A549 (cell line): ENCODE measurements around the gene LTF. TPM values are rescaled to one million over a fixed set of nuclear protein-coding genes. Genes with fewer than 3 reads are reported as not detected.

Source experiments
- ATAC-seq, 2 experiments: fragments of 200-7000 bp in 1 of 2; fragments of >200 bp in 1 of 2; cut with Nextera tagmentation in 1 of 2; cut with Tn5 transposase in 1 of 2; 3 replicates each; pipeline versions ENCODE4 v1.8.0 to v1.9.1; 2018 to 2020; ENCODE audit warnings: mild to moderate bottlenecking in 1 of 2, moderate library complexity in 1 of 2
- CTCF ChIA-PET: fragments of 300-600 bp; sonication (Branson Sonifier 250); formaldehyde crosslinking; extraction: SDS; loops from one replicate; lab custom pipeline; 2021; ENCODE audit warnings: antibody characterized with exemption, inconsistent platforms; lab: Yijun Ruan, JAX
- POLR2A ChIA-PET: fragments of 350-600 bp; formaldehyde crosslinking; extraction: SDS; loops from one replicate; lab custom pipeline; 2021; ENCODE audit warnings: antibody characterized with exemption, inconsistent platforms; lab: Yijun Ruan, JAX
- DNase-seq, 2 experiments: peaks; one replicate each; pipeline versions ENCODE4 v3.0.0 to v3.0.0-alpha.2; 2011 to 2016; ENCODE audit warnings: low read depth in 1 of 2, low spot score in 1 of 2
- FAIRE-seq: peaks from 2 replicates; lab custom pipeline; 2011; peaks lifted over from hg19 to GRCh38; lab: Jason Lieb, UNC
- H3K27ac ChIP-seq, 2 experiments: fragments of >200 bp; sonication (Bioruptor Twin); formaldehyde crosslinking; 3 replicates each; pipeline ENCODE4 v1.5.1; 2016 to 2017
- H3K4me1 ChIP-seq: fragments of >200 bp; sonication (Bioruptor Twin); formaldehyde crosslinking; 3 replicates; pipeline ENCODE4 v1.6.1; 2016
- H3K4me2 ChIP-seq: fragments of >200 bp; sonication (Bioruptor Twin); formaldehyde crosslinking; 3 replicates; pipeline ENCODE4 v1.6.1; 2016
- H3K4me3 ChIP-seq: fragments of >200 bp; sonication (Bioruptor Twin); formaldehyde crosslinking; 3 replicates; pipeline ENCODE4 v1.5.1; 2016
- H3K9me3 ChIP-seq: fragments of >200 bp; sonication (Bioruptor Twin); formaldehyde crosslinking; 3 replicates; pipeline ENCODE4 v1.6.1; 2016
- CBX8 ChIP-seq: fragments of 200-600 bp; sonication (generic); IDR thresholded peaks from 2 replicates; pipeline ENCODE4 v1.6.1; 2016
- CEBPB ChIP-seq, 2 experiments: fragments of >200 bp in 1 of 2; sonication (Bioruptor Twin) in 1 of 2; formaldehyde crosslinking in 1 of 2; IDR thresholded peaks; 2 replicates each; pipeline ENCODE4 v1.6.1; 2012 to 2016
- EHF ChIP-seq: fragments of 250-450 bp; sonication (Bioruptor Pico); IDR thresholded peaks from 2 replicates; pipeline ENCODE4 v1.5.0; 2020; ENCODE audit warnings: mild to moderate bottlenecking
- FOXS1 ChIP-seq: fragments of 250-450 bp; sonication (Bioruptor Pico); IDR thresholded peaks from 2 replicates; pipeline ENCODE4 v1.5.0; 2020; ENCODE audit warnings: mild to moderate bottlenecking, moderate library complexity
- JUN ChIP-seq, 2 experiments: fragments of >200 bp; sonication (Bioruptor Twin); formaldehyde crosslinking; IDR thresholded peaks; 2 replicates in 1 of 2; 3 replicates in 1 of 2; pipeline ENCODE4 v1.6.1; 2016 to 2017
- NPAS2 ChIP-seq: fragments of 250-450 bp; sonication (Bioruptor Pico); IDR thresholded peaks from 2 replicates; pipeline ENCODE4 v1.8.0; 2022; ENCODE audit warnings: mild to moderate bottlenecking, moderate library complexity, borderline replicate concordance
- NR3C1 ChIP-seq: fragments of >200 bp; sonication (Bioruptor Twin); formaldehyde crosslinking; IDR thresholded peaks from 3 replicates; pipeline ENCODE4 v1.6.1; 2017
- WGBS: methylation state at CpG from one replicate; pipeline ENCODE4 v1.1.6; 2017; ENCODE audit errors: missing lambda C conversion rate; 5-methylcytosine and 5-hydroxymethylcytosine counted together
- polyA plus RNA-seq, 4 experiments: library from polyadenylated mRNA; depleted of rRNA in 3 of 4; stranded (reverse); fragments of >200 nt; fragmentation: RNase III in 1 of 4; extraction: RNeasy Plus Mini Kit Qiagen cat#74134 plus additional on column Dnase treatment in 1 of 4; gene quantifications; 2 replicates in 3 of 4; 3 replicates in 1 of 4; pipeline ENCODE4 v1.2.3, GENCODE V29; 2011 to 2017
- TF ChIP-seq, protein P1 (sequence below): IDR thresholded peaks from 2 replicates; pipeline ENCODE4 v1.6.1; 2012
- TF ChIP-seq, protein P2 (sequence below): IDR thresholded peaks from 2 replicates; pipeline ENCODE4 v1.6.1; 2012
- TF ChIP-seq, protein P3 (sequence below): fragments of 200-600 bp; sonication (generic); IDR thresholded peaks from 2 replicates; pipeline ENCODE4 v1.6.1; 2016; ENCODE audit warnings: antibody characterized with exemption, mild to moderate bottlenecking, moderate library complexity
- TF ChIP-seq, protein P4 (sequence below): fragments of 450-650 bp; IDR thresholded peaks from 2 replicates; pipeline ENCODE4 v1.6.1; 2014; ENCODE audit warnings: antibody characterized with exemption

LTF gene
- polyA plus RNA-seq, 2 of the 4 experiments (the other 2 are of a cell fraction) = not detected

DNA sequence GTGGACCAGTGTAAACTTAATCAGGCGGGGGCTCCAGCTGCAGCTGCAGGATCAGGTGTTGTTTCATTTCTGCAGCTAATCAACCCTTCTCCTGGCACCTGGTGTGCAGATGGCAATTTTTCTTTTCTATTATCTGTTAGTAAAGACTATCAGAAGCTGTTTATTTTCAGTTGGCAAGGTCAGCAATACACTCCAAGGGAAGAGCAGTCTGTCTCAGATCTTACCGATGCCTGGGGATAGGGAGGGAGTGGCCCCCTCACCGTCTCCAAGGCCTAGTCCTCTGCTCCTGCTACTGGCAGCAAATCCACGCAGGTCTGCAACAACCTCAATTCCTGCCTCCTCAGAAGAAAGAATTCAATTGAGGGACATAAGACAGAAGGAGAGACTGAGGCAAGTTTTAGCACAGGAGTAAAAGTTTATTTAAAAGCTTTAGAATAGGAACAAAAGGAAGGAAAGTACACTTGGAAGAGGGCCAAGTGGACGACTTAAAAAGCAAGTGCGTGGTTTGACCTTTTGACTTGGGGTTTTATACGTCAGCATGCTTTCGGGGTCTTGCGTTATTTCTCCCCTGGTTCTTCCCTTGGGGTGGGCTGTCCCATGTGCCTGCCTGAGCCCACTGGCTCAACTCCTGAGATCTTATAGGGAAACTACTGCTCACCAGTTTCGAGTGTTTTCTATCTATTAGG is 48.4 kb downstream of the LTF start (continued):
- TF ChIP-seq, protein P1, sequence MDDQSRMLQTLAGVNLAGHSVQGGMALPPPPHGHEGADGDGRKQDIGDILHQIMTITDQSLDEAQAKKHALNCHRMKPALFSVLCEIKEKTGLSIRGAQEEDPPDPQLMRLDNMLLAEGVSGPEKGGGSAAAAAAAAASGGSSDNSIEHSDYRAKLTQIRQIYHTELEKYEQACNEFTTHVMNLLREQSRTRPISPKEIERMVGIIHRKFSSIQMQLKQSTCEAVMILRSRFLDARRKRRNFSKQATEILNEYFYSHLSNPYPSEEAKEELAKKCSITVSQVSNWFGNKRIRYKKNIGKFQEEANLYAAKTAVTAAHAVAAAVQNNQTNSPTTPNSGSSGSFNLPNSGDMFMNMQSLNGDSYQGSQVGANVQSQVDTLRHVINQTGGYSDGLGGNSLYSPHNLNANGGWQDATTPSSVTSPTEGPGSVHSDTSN = no peak
- TF ChIP-seq, protein P2, sequence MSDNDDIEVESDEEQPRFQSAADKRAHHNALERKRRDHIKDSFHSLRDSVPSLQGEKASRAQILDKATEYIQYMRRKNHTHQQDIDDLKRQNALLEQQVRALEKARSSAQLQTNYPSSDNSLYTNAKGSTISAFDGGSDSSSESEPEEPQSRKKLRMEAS = no peak
- TF ChIP-seq CBX8 = no peak
- TF ChIP-seq, all 56 proteins: peak for 0

DNA sequence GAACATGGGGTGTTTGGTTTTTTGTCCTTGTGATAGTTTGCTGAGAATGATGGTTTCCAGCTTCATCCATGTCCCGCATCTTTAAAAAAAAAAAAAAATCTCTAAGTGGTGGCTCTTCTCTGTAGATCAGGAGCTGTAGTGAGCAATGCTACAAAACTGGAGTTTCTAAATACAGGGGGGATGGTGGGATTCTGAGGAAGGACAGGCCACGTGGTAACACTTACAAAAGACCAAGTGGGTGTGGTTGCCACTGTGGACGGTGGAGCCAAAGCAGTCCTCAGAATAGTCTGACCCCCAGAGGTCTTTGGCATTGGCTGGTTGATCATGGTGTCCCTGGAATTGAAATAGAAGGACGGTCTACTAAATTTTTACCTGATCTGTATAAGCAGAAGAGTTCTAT is 50.0 kb downstream of the LTF start:
- ChIA-PET CTCF (interaction anchor here (0.9 to 1.1 kb wide), 2 partner anchors 12 to 44 kb away, joined by 3 read pairs; no protein-coding TSS in a partner anchor), POLR2A (no interaction called here)
- DNase-seq = no peak
- Histone ChIP-seq H3K9me3 (no peaks in the 10 kb centered on the region), H3K4me2 (no peak overlapping the region), H3K4me3 (no peak overlapping the region), H3K27ac (no peak overlapping the region), H3K4me1 (no peaks in the 10 kb centered on the region)
- 59% methylated on average over 4 of the region's 4 CpGs for WGBS
- FAIRE-seq = no peak
- ATAC-seq = no peak
- TF ChIP-seq NR3C1 (no peak), FOXS1 (CRISPR knock-in tag) (no peak), JUN (IDR thresholded peaks at IDR 0.05) (no peak), EHF (no peak), CEBPB (IDR thresholded peaks at IDR 0.05) (no peak)
- TF ChIP-seq, protein P3, sequence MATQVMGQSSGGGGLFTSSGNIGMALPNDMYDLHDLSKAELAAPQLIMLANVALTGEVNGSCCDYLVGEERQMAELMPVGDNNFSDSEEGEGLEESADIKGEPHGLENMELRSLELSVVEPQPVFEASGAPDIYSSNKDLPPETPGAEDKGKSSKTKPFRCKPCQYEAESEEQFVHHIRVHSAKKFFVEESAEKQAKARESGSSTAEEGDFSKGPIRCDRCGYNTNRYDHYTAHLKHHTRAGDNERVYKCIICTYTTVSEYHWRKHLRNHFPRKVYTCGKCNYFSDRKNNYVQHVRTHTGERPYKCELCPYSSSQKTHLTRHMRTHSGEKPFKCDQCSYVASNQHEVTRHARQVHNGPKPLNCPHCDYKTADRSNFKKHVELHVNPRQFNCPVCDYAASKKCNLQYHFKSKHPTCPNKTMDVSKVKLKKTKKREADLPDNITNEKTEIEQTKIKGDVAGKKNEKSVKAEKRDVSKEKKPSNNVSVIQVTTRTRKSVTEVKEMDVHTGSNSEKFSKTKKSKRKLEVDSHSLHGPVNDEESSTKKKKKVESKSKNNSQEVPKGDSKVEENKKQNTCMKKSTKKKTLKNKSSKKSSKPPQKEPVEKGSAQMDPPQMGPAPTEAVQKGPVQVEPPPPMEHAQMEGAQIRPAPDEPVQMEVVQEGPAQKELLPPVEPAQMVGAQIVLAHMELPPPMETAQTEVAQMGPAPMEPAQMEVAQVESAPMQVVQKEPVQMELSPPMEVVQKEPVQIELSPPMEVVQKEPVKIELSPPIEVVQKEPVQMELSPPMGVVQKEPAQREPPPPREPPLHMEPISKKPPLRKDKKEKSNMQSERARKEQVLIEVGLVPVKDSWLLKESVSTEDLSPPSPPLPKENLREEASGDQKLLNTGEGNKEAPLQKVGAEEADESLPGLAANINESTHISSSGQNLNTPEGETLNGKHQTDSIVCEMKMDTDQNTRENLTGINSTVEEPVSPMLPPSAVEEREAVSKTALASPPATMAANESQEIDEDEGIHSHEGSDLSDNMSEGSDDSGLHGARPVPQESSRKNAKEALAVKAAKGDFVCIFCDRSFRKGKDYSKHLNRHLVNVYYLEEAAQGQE = no peak
- TF ChIP-seq, protein P1 = no peak

DNA sequence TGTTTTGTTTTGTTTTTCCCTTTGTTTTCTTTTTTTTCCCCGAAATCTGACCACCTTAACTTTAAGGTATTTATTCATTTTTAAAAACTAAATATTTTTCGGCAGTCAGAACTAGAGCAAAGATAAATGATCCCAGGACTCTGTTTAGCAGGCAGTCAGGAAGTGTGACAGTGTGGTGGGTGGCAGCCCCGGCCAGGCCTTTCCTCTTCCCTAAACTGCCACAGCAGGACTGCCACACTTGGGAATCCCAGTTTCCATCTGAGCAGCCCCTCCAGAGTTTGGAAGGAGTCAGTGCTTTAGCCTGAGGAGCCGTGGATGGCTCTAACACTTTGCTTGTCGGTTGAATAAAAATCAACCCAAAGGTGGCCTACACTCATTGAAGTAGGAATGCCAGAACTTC is 50.8 kb downstream of the LTF start:
- ChIA-PET POLR2A (no interaction called here), CTCF (interaction anchor here (1.1 kb wide), 1 partner anchor 13 kb away, joined by 3 read pairs; no protein-coding TSS in a partner anchor)
- TF ChIP-seq, protein P4, sequence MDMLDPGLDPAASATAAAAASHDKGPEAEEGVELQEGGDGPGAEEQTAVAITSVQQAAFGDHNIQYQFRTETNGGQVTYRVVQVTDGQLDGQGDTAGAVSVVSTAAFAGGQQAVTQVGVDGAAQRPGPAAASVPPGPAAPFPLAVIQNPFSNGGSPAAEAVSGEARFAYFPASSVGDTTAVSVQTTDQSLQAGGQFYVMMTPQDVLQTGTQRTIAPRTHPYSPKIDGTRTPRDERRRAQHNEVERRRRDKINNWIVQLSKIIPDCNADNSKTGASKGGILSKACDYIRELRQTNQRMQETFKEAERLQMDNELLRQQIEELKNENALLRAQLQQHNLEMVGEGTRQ = no peak
- no peak for TF ChIP-seq NPAS2
- TF ChIP-seq, protein P3 = no peak
- Histone ChIP-seq H3K9me3 (no peaks in the 10 kb centered on the region), H3K4me2 (no peak overlapping the region), H3K4me1 (no peaks in the 10 kb centered on the region), H3K4me3 (no peak overlapping the region), H3K27ac (no peak overlapping the region)
- DNase-seq (no peak), ATAC-seq (no peak), FAIRE-seq (no peak)
- WGBS = 61% methylated on average over 5 of the region's 5 CpGs
